ENCODE measurements around the gene NHSL2.

DNA sequence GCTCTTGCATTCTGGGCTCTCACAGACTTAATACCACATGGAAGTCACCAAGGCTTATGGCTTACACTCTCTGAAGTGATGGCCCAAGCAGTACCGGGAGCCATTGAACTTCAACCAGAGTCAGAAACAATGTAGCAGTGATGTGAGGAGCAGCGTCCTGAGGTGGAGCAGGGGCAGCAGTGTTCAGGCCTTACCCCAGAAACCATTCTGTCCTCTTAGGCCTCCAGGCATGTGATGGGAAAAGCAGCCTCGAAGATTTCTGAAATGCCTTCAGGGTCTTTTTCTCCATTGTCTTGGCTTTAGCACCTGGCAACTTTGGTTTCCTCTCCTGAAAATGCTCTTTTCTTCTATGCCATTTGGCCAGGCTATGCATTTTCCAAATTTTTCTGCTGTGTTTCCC lies 248.1 kb downstream of the NHSL2 start:
- no peak for TF ChIP-seq CTCF (IDR thresholded peaks at IDR 0.05 in 8 of 11, conservative IDR thresholded peaks at IDR 0.05 in 3 of 11)
- TF ChIP-seq POLR2A (IDR thresholded peaks at IDR 0.05), result no peak
- no peak for TF ChIP-seq POLR2AphosphoS5 (IDR thresholded peaks at IDR 0.05)

All from spleen (tissue), 7 donors.